Neural cell (in vitro differentiated cells): Measurements from ENCODE around the gene NDUFAF4. TPM values are rescaled to one million over a fixed set of nuclear protein-coding genes. Genes with fewer than 3 reads are reported as not detected.

ENCODE experiments used
- H2AFZ ChIP-seq: fragments of 200-600, 300-800 bp; sonication (generic), shearing (Covaris generic); 2 replicates; pipeline ENCODE4 v1.6.0; 2014; ENCODE audit warnings: low read depth, mild to moderate bottlenecking, antibody characterized with exemption, low read length, moderate library complexity
- H3F3A ChIP-seq: fragments of 200-600 bp; shearing (Covaris generic); 2 replicates; pipeline ENCODE4 v1.6.1; 2016; ENCODE audit warnings: mild to moderate bottlenecking, moderate library complexity, mixed read lengths, antibody characterized with exemption, low read length; ENCODE audit not compliant: insufficient read depth, poor library complexity, severe bottlenecking
- H3K27ac ChIP-seq: fragments of 200-600, 300-800 bp; sonication (generic), shearing (Covaris generic); 2 replicates; pipeline ENCODE4 v1.5.1; 2014; ENCODE audit warnings: mild to moderate bottlenecking, low read length, moderate library complexity
- H3K27me3 ChIP-seq: fragments of 300-800, 200-600 bp; sonication (generic), shearing (Covaris generic); 2 replicates; pipeline ENCODE4 v1.6.0; 2014; ENCODE audit warnings: mild to moderate bottlenecking, low read depth, low read length, moderate library complexity; ENCODE audit not compliant: insufficient read depth
- H3K36me3 ChIP-seq: fragments of 300-800, 200-600 bp; sonication (generic), shearing (Covaris generic); 2 replicates; pipeline ENCODE4 v1.5.1; 2014; ENCODE audit warnings: mild to moderate bottlenecking, antibody characterized with exemption, low read length, moderate library complexity; ENCODE audit not compliant: insufficient read depth
- H3K4me2 ChIP-seq: fragments of 300-800, 200-600 bp; sonication (generic), shearing (Covaris generic); 2 replicates; pipeline ENCODE4 v1.6.0; 2014; ENCODE audit warnings: mild to moderate bottlenecking, low read length
- H3K4me3 ChIP-seq: fragments of 300-800, 200-600 bp; sonication (generic), shearing (Covaris generic); 2 replicates; pipeline ENCODE4 v1.5.1; 2014; ENCODE audit warnings: mild to moderate bottlenecking, low read length, moderate library complexity
- H3K79me2 ChIP-seq: fragments of 200-600 bp; shearing (Covaris generic); replicated peaks from 2 replicates; pipeline ENCODE4 v1.6.0; 2014; ENCODE audit warnings: mild to moderate bottlenecking, low read length, moderate library complexity; ENCODE audit not compliant: insufficient read depth
- H3K9ac ChIP-seq: fragments of 300-800, 200-600 bp; sonication (generic), shearing (Covaris generic); 2 replicates; pipeline ENCODE4 v1.6.1; 2016; ENCODE audit warnings: mild to moderate bottlenecking, low read length, mixed read lengths
- H3K9me2 ChIP-seq: fragments of 200-600 bp; shearing (Covaris generic); 2 replicates; pipeline ENCODE4 v1.6.1; 2016; ENCODE audit warnings: mild to moderate bottlenecking, low read length, mixed read lengths; ENCODE audit not compliant: insufficient read depth
- H3K9me3 ChIP-seq: fragments of 200-600, 300-800 bp; sonication (generic), shearing (Covaris generic); 2 replicates; pipeline ENCODE4 v1.6.1; 2016; ENCODE audit warnings: mild to moderate bottlenecking, mixed run types, low read length, moderate library complexity, mixed read lengths
- H4K20me1 ChIP-seq: fragments of 200-600 bp; shearing (Covaris generic); 2 replicates; pipeline ENCODE4 v1.6.1; 2016; ENCODE audit warnings: mild to moderate bottlenecking, mixed run types; ENCODE audit not compliant: insufficient read depth
- EP300 ChIP-seq: fragments of 450-650 bp; conservative IDR thresholded peaks from 2 replicates; pipeline ENCODE4 v1.6.1; 2014; ENCODE audit warnings: antibody characterized with exemption, mild to moderate bottlenecking, moderate library complexity; ENCODE audit not compliant: poor library complexity, severe bottlenecking
- EZH2 ChIP-seq: fragments of 200-600, 300-800 bp; shearing (Covaris generic), sonication (generic); IDR thresholded peaks from 2 replicates; pipeline ENCODE4 v1.6.1; 2014; ENCODE audit warnings: antibody characterized with exemption, low read length, borderline replicate concordance, mild to moderate bottlenecking; ENCODE audit not compliant: insufficient read depth, poor library complexity, severe bottlenecking
- MXI1 ChIP-seq: fragments of 450-650 bp; conservative IDR thresholded peaks from 2 replicates; pipeline ENCODE4 v1.6.1; 2014; ENCODE audit warnings: antibody characterized with exemption, mild to moderate bottlenecking; ENCODE audit not compliant: poor library complexity, severe bottlenecking
- POLR2AphosphoS5 ChIP-seq: IDR thresholded peaks from 2 replicates; pipeline ENCODE4 v1.6.1; 2012
- RAD21 ChIP-seq: fragments of 450-650 bp; conservative IDR thresholded peaks from 2 replicates; pipeline ENCODE4 v1.6.1; 2014; ENCODE audit warnings: antibody characterized with exemption, mild to moderate bottlenecking, moderate library complexity
- SMC3 ChIP-seq: fragments of 450-650 bp; conservative IDR thresholded peaks from 2 replicates; pipeline ENCODE4 v1.6.1; 2014; ENCODE audit warnings: antibody characterized with exemption, mild to moderate bottlenecking, moderate library complexity; ENCODE audit not compliant: poor library complexity
- TAF1 ChIP-seq: IDR thresholded peaks from 2 replicates; pipeline ENCODE4 v1.6.1; 2012; ENCODE audit warnings: low read depth
- polyA plus RNA-seq: library from polyadenylated mRNA; depleted of rRNA; stranded (reverse); fragments of >200 nt; gene quantifications from 2 replicates; pipeline ENCODE4 v1.2.3, GENCODE V29; 2014
- TF ChIP-seq, protein P1 (sequence below): fragments of 450-650 bp; IDR thresholded peaks from 2 replicates; pipeline ENCODE4 v1.5.1; 2014; ENCODE audit warnings: antibody characterized with exemption, mild to moderate bottlenecking, moderate library complexity; ENCODE audit not compliant: poor library complexity, severe bottlenecking
- TF ChIP-seq, protein P2 (sequence below): IDR thresholded peaks from 2 replicates; pipeline ENCODE4 v1.6.1; 2012; ENCODE audit warnings: borderline replicate concordance

NDUFAF4 gene
- polyA plus RNA-seq, 1 donor from 2014 or later, result 55.9 TPM

DNA sequence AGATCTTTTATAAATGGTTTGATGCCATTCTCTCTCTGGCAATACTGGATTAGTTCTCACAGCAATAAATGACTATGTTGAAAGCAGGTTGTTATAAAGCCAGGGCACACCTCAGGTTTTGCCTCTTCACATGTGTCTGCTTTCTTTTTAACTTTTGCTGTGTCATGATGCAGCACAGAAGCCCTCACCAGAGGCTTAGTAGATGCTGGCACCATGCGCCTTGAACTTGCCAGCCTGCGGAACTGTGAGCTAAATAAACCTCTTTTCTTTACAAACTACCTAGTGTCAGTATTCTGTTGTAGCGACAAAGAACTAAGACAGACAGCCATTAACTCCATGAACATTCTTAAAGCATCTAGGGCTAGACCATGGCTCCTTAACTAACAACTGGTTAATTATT is 45.1 kb downstream of the NDUFAF4 start:
- H2AFZ ChIP-seq, result no peak overlapping the region
- H3K79me2 ChIP-seq, result no peaks in the 10 kb centered on the region

GRCh38 chr6:96851858-96852257 is 45.8 kb downstream of the NDUFAF4 start:
- H3K9me3 ChIP-seq, result no peaks in the 10 kb centered on the region
- no peaks in the 10 kb centered on the region for H3K27me3 ChIP-seq
- no peak overlapping the region for H3K4me3 ChIP-seq
- H3K9me2 ChIP-seq, result no peaks in the 10 kb centered on the region
- no peaks in the 10 kb centered on the region for H4K20me1 ChIP-seq
- H3K36me3 ChIP-seq, result no peaks in the 10 kb centered on the region
- TF ChIP-seq MXI1 (no peak), RAD21 (no peak), POLR2AphosphoS5 (no peak), SMC3 (no peak), EZH2 (no peak), TAF1 (no peak), EP300 (no peak)
- TF ChIP-seq, protein P1, sequence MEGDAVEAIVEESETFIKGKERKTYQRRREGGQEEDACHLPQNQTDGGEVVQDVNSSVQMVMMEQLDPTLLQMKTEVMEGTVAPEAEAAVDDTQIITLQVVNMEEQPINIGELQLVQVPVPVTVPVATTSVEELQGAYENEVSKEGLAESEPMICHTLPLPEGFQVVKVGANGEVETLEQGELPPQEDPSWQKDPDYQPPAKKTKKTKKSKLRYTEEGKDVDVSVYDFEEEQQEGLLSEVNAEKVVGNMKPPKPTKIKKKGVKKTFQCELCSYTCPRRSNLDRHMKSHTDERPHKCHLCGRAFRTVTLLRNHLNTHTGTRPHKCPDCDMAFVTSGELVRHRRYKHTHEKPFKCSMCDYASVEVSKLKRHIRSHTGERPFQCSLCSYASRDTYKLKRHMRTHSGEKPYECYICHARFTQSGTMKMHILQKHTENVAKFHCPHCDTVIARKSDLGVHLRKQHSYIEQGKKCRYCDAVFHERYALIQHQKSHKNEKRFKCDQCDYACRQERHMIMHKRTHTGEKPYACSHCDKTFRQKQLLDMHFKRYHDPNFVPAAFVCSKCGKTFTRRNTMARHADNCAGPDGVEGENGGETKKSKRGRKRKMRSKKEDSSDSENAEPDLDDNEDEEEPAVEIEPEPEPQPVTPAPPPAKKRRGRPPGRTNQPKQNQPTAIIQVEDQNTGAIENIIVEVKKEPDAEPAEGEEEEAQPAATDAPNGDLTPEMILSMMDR, result no peak
- TF ChIP-seq, protein P2, sequence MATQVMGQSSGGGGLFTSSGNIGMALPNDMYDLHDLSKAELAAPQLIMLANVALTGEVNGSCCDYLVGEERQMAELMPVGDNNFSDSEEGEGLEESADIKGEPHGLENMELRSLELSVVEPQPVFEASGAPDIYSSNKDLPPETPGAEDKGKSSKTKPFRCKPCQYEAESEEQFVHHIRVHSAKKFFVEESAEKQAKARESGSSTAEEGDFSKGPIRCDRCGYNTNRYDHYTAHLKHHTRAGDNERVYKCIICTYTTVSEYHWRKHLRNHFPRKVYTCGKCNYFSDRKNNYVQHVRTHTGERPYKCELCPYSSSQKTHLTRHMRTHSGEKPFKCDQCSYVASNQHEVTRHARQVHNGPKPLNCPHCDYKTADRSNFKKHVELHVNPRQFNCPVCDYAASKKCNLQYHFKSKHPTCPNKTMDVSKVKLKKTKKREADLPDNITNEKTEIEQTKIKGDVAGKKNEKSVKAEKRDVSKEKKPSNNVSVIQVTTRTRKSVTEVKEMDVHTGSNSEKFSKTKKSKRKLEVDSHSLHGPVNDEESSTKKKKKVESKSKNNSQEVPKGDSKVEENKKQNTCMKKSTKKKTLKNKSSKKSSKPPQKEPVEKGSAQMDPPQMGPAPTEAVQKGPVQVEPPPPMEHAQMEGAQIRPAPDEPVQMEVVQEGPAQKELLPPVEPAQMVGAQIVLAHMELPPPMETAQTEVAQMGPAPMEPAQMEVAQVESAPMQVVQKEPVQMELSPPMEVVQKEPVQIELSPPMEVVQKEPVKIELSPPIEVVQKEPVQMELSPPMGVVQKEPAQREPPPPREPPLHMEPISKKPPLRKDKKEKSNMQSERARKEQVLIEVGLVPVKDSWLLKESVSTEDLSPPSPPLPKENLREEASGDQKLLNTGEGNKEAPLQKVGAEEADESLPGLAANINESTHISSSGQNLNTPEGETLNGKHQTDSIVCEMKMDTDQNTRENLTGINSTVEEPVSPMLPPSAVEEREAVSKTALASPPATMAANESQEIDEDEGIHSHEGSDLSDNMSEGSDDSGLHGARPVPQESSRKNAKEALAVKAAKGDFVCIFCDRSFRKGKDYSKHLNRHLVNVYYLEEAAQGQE, result no peak
- no peak overlapping the region for H3K9ac ChIP-seq
- H3K4me2 ChIP-seq, result no peak overlapping the region
- H3K79me2 ChIP-seq, result no peaks in the 10 kb centered on the region
- H2AFZ ChIP-seq, result no peak overlapping the region
- H3K27ac ChIP-seq, result no peak overlapping the region
- H3F3A ChIP-seq, result no peaks in the 10 kb centered on the region

More for the DNA sequence above, 45.1 kb downstream of the NDUFAF4 start:
- Histone ChIP-seq H3K36me3 (no peaks in the 10 kb centered on the region), H3F3A (no peaks in the 10 kb centered on the region), H3K27ac (no peak overlapping the region), H3K9me2 (no peaks in the 10 kb centered on the region), H3K4me3 (no peak overlapping the region), H3K9ac (no peak overlapping the region), H3K4me2 (no peak overlapping the region), H4K20me1 (no peaks in the 10 kb centered on the region), H3K9me3 (no peaks in the 10 kb centered on the region), H3K27me3 (no peaks in the 10 kb centered on the region)
- TF ChIP-seq EP300, result no peak
- TF ChIP-seq MXI1, result no peak
- TF ChIP-seq TAF1, result no peak
- TF ChIP-seq, protein P1, result no peak
- TF ChIP-seq RAD21, result no peak
- TF ChIP-seq, protein P2, result no peak
- TF ChIP-seq EZH2, result no peak
